ENCODE measurements around the gene CGNL1.

CGNL1 gene

DNA sequence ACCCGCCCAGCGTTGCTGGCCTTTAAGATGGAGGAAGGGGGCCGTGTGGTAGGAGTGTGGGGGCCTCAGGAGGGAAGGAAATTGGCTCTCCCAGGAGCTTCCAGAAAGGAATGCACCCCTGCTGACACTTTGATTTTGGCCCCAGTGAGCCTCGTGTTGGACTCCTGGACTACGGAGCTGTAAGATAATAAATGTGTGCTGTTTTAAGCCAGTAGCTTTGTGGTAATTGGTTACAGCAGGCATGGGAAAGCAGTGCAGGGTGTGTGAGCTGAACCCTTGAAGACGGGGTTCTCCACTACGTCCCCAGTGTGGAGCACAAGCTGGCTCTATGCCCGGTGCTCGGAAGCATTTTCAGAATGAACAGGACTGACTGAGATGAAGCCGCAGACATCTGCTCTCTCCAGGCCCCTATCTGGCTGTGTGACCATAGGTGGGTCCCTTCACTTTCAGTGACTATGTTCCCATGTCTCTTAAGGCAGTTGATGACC, 22.9 kb upstream of the CGNL1 start:
- DNase-seq (ENCODE audit: low read depth) = peak; percentile 72

DNA sequence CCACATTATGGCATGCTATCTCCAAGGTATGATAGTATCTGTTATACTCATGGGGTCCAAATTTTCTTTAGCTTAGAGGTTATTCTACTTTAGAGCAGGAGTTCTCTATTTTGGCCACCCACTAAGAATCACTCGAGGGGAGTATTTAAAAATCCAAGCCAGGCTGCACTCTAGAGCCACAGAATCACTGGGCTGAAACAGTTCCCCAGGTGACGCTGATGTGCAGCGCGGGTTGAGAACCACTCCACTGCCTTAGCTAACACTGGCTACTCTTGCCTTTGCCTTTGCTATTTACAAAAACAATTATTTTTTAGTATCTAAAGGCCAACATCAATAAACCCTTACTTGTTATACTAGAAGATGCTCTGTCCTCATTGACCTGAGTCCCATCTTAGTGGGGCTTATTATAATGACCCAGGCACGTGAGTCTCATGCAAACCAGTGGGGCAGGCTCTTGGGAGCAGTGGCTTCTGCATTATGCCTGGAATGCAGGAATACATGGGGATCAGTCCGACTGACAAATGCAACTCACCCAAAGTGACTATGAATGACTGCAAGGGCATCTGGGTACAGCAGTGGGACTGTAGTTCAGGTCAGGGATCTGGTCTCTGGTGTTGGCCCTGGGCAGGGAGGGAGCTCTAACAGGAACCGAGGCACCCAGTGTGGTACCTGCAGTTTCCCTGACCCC, 21.7 kb upstream of the CGNL1 start:
- no peak for DNase-seq (ENCODE audit: low read depth)
- TF ChIP-seq, protein P1, sequence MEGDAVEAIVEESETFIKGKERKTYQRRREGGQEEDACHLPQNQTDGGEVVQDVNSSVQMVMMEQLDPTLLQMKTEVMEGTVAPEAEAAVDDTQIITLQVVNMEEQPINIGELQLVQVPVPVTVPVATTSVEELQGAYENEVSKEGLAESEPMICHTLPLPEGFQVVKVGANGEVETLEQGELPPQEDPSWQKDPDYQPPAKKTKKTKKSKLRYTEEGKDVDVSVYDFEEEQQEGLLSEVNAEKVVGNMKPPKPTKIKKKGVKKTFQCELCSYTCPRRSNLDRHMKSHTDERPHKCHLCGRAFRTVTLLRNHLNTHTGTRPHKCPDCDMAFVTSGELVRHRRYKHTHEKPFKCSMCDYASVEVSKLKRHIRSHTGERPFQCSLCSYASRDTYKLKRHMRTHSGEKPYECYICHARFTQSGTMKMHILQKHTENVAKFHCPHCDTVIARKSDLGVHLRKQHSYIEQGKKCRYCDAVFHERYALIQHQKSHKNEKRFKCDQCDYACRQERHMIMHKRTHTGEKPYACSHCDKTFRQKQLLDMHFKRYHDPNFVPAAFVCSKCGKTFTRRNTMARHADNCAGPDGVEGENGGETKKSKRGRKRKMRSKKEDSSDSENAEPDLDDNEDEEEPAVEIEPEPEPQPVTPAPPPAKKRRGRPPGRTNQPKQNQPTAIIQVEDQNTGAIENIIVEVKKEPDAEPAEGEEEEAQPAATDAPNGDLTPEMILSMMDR (conservative IDR thresholded peaks at IDR 0.05; ENCODE audit: low read depth, low read length) = no peak
- H3K4me3 ChIP-seq (ENCODE audit: low read depth, low read length) = no peak overlapping the region

More for the DNA sequence above, 22.9 kb upstream of the CGNL1 start:
- TF ChIP-seq, protein P1 (conservative IDR thresholded peaks at IDR 0.05; ENCODE audit: low read depth, low read length) = no peak
- H3K4me3 ChIP-seq (ENCODE audit: low read depth, low read length) = no peak overlapping the region

DNA sequence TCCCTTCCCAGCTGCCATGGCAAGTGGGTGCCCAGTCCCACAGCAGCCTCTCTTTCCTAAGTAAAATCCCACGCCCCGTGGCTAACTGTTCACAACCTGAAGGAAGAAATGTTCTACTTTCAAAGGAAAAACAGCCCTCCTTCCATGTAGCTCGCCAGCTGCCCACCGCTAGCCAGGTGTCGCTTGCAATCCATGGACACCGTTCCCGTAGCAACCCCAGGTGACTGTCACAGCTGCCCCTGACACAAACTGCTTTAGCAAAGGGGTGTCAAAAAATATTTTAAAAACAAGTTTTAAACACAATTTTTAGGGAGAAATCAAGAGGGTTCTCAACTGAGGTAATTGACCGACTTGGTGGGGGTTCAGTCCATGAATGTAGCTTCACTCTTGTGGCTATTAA, 21.0 kb upstream of the CGNL1 start:
- H3K4me3 ChIP-seq (ENCODE audit: low read depth, low read length) = no peak overlapping the region
- no peak for DNase-seq (ENCODE audit: low read depth)
- TF ChIP-seq, protein P1 (conservative IDR thresholded peaks at IDR 0.05; ENCODE audit: low read depth, low read length) = no peak

DNA sequence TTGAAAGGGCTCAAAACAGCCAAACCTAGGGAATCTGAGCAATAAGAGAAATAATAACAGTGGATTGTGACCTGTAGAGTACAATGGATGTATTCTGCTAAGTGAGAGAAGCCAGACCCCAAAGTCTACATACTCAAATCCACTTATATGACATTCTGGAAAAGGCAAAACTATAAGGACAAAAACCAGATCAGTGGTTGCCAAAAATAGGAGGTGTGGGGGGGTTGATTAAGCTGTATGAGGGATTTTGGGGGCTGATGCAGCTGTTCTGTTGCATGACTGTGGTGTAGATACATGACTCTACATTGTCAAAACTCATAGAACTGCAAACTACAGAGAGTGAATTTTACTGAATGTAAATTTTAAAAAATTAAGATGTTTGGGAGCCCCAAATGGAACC, 20.1 kb upstream of the CGNL1 start:
- DNase-seq (ENCODE audit: low read depth) = no peak
- H3K4me3 ChIP-seq (ENCODE audit: low read depth, low read length) = no peak overlapping the region
- TF ChIP-seq, protein P1 (conservative IDR thresholded peaks at IDR 0.05; ENCODE audit: low read depth, low read length) = no peak

DNA sequence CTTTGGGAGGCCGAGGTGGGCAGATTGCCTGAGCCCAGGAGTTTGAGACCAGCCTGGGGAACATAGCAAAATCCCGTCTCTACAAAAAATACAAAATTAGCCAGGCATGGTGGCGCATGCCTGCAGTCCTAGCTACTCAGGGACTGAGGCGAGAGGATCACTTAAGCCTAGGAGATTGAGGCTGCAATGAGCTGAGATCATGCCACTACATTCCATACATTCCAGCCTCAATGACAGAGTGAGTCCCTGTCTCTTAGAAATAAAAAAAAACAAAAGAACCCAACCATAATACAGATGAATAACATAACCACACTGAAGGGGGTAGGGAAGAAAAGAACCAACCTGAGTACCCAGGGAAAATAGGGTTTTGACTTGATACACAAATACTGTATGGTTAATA, 19.7 kb upstream of the CGNL1 start:
- DNase-seq (ENCODE audit: low read depth) = peak; percentile 58
- H3K4me3 ChIP-seq (ENCODE audit: low read depth, low read length) = no peak overlapping the region
- TF ChIP-seq, protein P1 (conservative IDR thresholded peaks at IDR 0.05; ENCODE audit: low read depth, low read length) = no peak

DNA sequence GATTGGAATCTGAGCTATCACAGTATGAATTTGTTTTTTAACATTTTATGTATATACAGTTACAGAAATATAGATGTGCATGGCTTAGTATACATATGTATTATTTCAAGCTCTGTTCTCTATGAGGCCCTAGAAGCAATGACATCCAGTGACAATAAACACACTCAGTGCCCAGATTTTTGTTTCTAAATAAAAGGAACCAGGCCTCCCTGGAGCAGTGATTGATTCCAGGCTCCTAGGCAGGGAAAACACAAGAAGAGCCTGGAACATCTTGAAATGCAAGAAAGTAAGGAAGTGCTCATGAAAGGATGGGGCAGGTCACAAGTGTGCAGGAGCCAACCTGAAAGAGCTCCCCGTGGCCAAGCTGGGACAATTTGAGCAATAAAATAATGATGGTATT, 18.5 kb upstream of the CGNL1 start:
- no peak overlapping the region for H3K4me3 ChIP-seq (ENCODE audit: low read depth, low read length)
- no peak for DNase-seq (ENCODE audit: low read depth)
- TF ChIP-seq, protein P1 (conservative IDR thresholded peaks at IDR 0.05; ENCODE audit: low read depth, low read length) = no peak

DNA sequence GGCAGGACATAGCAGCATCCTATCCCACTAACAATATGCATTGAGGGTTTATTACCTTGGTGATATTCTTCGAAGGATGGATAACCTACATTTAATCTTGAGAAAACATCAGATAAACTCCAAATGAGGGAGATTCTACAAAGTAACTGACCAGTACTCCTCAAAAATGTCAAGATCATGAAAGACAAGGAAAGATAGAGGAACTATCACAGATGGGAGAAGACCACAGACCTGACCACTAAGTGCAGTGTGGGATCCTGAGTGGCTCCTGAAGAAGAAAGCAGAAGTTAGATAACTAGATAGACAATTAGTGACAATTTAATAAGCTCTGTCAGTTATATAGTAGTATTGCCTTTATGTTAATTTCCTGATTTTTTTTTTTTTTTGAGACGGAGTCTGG, 17.7 kb upstream of the CGNL1 start:
- TF ChIP-seq, protein P1 (conservative IDR thresholded peaks at IDR 0.05; ENCODE audit: low read depth, low read length) = no peak
- DNase-seq (ENCODE audit: low read depth) = no peak
- no peak overlapping the region for H3K4me3 ChIP-seq (ENCODE audit: low read depth, low read length)
